Lower leg skin (tissue), 4 donors: ENCODE data around the gene UNC5C. TPM values are rescaled to one million over a fixed set of nuclear protein-coding genes. Genes with fewer than 3 reads are reported as not detected.

Source experiments
- DNase-seq, 2 donors: peaks; one replicate each; pipeline ENCODE4 v3.0.0-alpha.2; 2019; ENCODE audit warnings: low spot score in 2 of 2
- H3K4me3 ChIP-seq: fragments of 200-600 bp; sonication (generic); 2 replicates; pipeline ENCODE4 v1.5.1; 2017; ENCODE audit warnings: mild to moderate bottlenecking, low read depth; ENCODE audit not compliant: poor library complexity, severe bottlenecking
- CTCF ChIP-seq, 3 donors: fragments of 450-650 bp; IDR thresholded peaks; one replicate each; pipeline ENCODE4 v1.5.1; 2016; ENCODE audit warnings: antibody characterized with exemption in 3 of 3, mild to moderate bottlenecking in 3 of 3, moderate library complexity in 2 of 3
- POLR2A ChIP-seq, 2 donors: fragments of 450-650 bp; IDR thresholded peaks; one replicate each; pipeline ENCODE4 v1.6.1; 2016 to 2017; ENCODE audit warnings: antibody characterized with exemption in 2 of 2, mild to moderate bottlenecking in 1 of 2, moderate library complexity in 1 of 2
- WGBS, 2 donors: methylation state at CpG; one replicate each; pipeline ENCODE4 v1.1.5; 2018; 5-methylcytosine and 5-hydroxymethylcytosine counted together
- intact Hi-C: fragments of 100-400 bp; cut with DNase I; formaldehyde crosslinking; loops from one replicate; pipeline ENCODE4 v1.15.0; 2023; ENCODE audit warnings: low total_unique reads
- total RNA-seq, 4 donors: library from RNA; depleted of rRNA; stranded (reverse); fragments of >200 nt; gene quantifications; one replicate each; pipeline ENCODE4 v1.1.0, GENCODE V29; 2016

UNC5C gene
- total RNA-seq, 4 donors from 2014 or later: 0.34 to 1.8 (median 1.2) TPM

- TF ChIP-seq CTCF (IDR thresholded peaks at IDR 0.05) (no peak), POLR2A (IDR thresholded peaks at IDR 0.05) (no peak)
- 18 to 23% methylated on average over 1 of the region's 1 CpG for whole genome bisulfite sequencing, 2 donors
- intact Hi-C loops: no loop called here
These were observed 155.0 kb downstream of the UNC5C start for GRCh38 chr4:95393821-95394220.

GRCh38 chr4:95388911-95389310 is 159.9 kb downstream of the UNC5C start:
- DNase-seq: no peak
- intact Hi-C loops: no loop called here
- no peak overlapping the region for H3K4me3 ChIP-seq
- TF ChIP-seq CTCF (IDR thresholded peaks at IDR 0.05) (no peak), POLR2A (IDR thresholded peaks at IDR 0.05) (no peak)

More at GRCh38 chr4:95393821-95394220, 155.0 kb downstream of the UNC5C start:
- no peak for DNase-seq
- H3K4me3 ChIP-seq: no peak overlapping the region

- 37 to 50% methylated on average over 1 of the region's 1 CpG for WGBS, 2 donors
- intact Hi-C loops: no loop called here
- TF ChIP-seq POLR2A (IDR thresholded peaks at IDR 0.05) (no peak), CTCF (IDR thresholded peaks at IDR 0.05) (no peak)
- H3K4me3 ChIP-seq: no peak overlapping the region
- no peak for DNase-seq
These were observed 161.1 kb downstream of the UNC5C start for GRCh38 chr4:95387719-95388118.

- intact Hi-C loops: no loop called here
- H3K4me3 ChIP-seq: no peak overlapping the region
- DNase-seq: no peak
- TF ChIP-seq CTCF (IDR thresholded peaks at IDR 0.05): no peak
- TF ChIP-seq POLR2A (IDR thresholded peaks at IDR 0.05): no peak
- 34 to 39% methylated on average over 3 of the region's 3 CpGs for WGBS, 2 donors
These were observed 162.4 kb downstream of the UNC5C start for GRCh38 chr4:95386410-95386809.

GRCh38 chr4:95381843-95382580 is 166.8 kb downstream of the UNC5C start:
- H3K4me3 ChIP-seq: no peak overlapping the region
- WGBS, 2 donors: 80 to 81% methylated on average over 4 of the region's 4 CpGs
- no peak for DNase-seq
- intact Hi-C loops: no loop called here
- TF ChIP-seq CTCF (IDR thresholded peaks at IDR 0.05): no peak
- no peak for TF ChIP-seq POLR2A (IDR thresholded peaks at IDR 0.05)

- TF ChIP-seq CTCF (IDR thresholded peaks at IDR 0.05): no peak
- TF ChIP-seq POLR2A (IDR thresholded peaks at IDR 0.05): no peak
- WGBS, 2 donors: 94 to 95% methylated on average over 13 of the region's 13 CpGs
- DNase-seq: no peak
- intact Hi-C loops: no loop called here
- no peak overlapping the region for H3K4me3 ChIP-seq
These were observed 169.1 kb downstream of the UNC5C start for GRCh38 chr4:95379633-95380032.
